Posterior cingulate gyrus (tissue), 11 donors: ENCODE measurements around the gene RUFY1.
A peak's percentile ranks its signal among the peaks of the same experiment; 100 is the strongest.
"Not testable (repeated sequence)": the region's sequence is repeated elsewhere in the genome, so short reads cannot be mapped to it uniquely, and the experiment has no call there.

Experiments
- DNase-seq, 10 donors: peaks; one replicate each; pipeline versions ENCODE4 v3.0.0 to v3.0.0-alpha.2; 2020 to 2021; ENCODE audit warnings: mixed read lengths in 3 of 10
- intact Hi-C: fragments of 100-400 bp; cut with DNase I; formaldehyde crosslinking; loops from one replicate; pipeline ENCODE4 v1.15.1; 2023

The RUFY1 gene

GRCh38 chr5:179619776-179620175, 69.4 kb downstream of the RUFY1 start:
- DNase-seq = no peak
- intact Hi-C loops = loop anchor here (5.0 kb wide), 1 partner anchor 62 kb away; no protein-coding TSS in a partner anchor

GRCh38 chr5:179620293-179620692, 69.9 kb downstream of the RUFY1 start:
- no peak for DNase-seq
- intact Hi-C loops = loop anchor here (5.0 kb wide), 1 partner anchor 63 kb away; no protein-coding TSS in a partner anchor

DNA sequence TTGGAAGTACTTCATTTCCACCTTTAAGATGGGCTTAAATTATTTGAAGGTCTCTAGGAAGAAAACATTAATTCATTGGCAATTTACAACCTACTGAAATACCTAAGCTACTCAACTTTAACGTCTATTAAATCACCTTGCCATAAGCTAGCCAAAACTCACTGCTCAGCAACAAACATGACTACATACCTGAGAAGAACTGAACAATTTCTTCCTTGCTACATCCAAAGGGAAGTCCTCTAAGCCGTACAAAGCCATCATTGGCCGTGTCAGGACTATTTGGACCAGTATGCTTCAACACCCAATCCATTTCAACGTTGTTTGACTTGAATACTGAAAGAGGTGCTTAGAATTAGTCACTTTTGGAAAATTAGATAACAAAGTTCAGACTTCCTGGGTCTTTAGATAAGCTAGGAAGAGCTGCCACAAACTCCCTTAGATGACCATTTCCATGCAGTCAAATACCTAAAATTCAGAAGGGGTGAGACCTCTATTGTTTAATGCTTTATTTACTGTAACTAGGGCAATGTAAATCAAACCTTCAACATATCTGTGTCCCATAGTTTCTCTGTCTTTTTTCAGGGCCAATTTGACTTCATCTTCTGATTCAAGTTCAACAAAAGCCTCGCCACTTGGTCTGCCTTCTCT, 70.5 kb downstream of the RUFY1 start:
- no peak for DNase-seq
- intact Hi-C loops = loop anchor here (5.0 kb wide), 1 partner anchor 64 kb away; no protein-coding TSS in a partner anchor

- peak in 3 of 10 donors; percentile 10 to 35 (median 23) for DNase-seq
- intact Hi-C loops = loop anchor here (5.0 kb wide), 1 partner anchor 64 kb away; no protein-coding TSS in a partner anchor
These were observed 71.3 kb downstream of the RUFY1 start for GRCh38 chr5:179621551-179622214.

DNA sequence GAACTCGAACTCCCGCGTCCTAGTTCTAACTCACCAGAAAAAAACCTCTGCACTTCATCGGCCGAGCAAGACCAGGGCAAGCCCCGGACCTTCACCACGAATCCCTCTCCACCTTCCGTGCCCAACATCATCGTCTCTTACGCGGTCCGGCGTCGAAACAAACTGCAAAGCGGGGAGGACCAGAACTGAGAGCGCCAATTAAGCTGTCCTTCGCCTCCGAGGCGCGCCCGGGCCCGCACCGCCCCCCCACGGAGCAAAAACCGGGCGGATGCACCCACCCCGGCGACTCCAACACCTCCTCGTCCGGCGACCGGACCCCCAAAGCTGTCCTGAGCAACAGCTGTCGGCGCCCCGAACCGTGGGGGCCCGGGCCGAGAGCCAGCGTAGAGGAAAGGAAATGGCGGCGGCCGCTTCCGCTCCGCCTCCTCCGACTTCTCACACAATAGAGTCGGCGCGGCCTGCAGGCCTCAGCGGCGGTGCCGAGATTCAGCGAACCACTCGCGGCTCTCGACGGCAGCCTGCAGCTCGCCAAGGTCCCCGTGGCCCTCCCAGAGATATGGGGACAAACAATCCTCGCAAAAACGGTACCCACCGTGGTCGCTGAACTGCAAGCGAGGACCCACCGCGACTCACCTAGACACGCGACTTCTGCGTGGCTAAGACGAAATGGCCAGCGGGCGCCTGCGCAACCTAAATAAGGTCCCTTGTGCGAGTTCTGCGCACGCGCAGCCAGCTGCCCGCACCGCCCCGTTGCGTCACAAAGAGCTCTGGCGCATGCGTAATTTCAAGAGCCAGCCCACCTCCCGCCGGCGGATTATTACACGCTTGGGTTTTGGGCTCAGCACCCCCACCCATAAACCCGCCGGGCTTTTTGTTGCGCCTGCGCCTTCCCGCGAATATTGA, 72.9 kb downstream of the RUFY1 start, which contains the start of gene HNRNPH1:
TSS of gene HNRNPH1 (minus strand) at position 669 of the 903 bp plus-strand sequence. CDS start at position 131, 538 bp downstream.
- DNase-seq = peak; percentile 96 to 100 (median 97)
- intact Hi-C loops = loop anchor here (5.0 kb wide), 1 partner anchor 66 kb away; no protein-coding TSS in a partner anchor

- intact Hi-C loops = loop anchor here (5.0 kb wide), 1 partner anchor 67 kb away; no protein-coding TSS in a partner anchor
- peak in 3 of 10 donors; percentile 31 to 87 (median 79) for DNase-seq
These were observed 73.8 kb downstream of the RUFY1 start for GRCh38 chr5:179623906-179624741.

- intact Hi-C loops = loop anchor here (5.0 kb wide), 1 partner anchor 68 kb away; no protein-coding TSS in a partner anchor
- DNase-seq = peak in 1 of 10 donors; percentile 62
These were observed 74.5 kb downstream of the RUFY1 start for GRCh38 chr5:179624841-179625271.

GRCh38 chr5:179633501-179634369, 83.4 kb downstream of the RUFY1 start:
- DNase-seq, intact Hi-C loops: not testable (repeated sequence)

GRCh38 chr5:179634370-179635172, 84.2 kb downstream of the RUFY1 start:
- DNase-seq, intact Hi-C loops: not testable (repeated sequence)

- peak in 2 of 10 donors; percentile 15 to 29 for DNase-seq
- intact Hi-C loops = not testable (repeated sequence)
These were observed 88.9 kb downstream of the RUFY1 start for GRCh38 chr5:179639296-179639695.

DNA sequence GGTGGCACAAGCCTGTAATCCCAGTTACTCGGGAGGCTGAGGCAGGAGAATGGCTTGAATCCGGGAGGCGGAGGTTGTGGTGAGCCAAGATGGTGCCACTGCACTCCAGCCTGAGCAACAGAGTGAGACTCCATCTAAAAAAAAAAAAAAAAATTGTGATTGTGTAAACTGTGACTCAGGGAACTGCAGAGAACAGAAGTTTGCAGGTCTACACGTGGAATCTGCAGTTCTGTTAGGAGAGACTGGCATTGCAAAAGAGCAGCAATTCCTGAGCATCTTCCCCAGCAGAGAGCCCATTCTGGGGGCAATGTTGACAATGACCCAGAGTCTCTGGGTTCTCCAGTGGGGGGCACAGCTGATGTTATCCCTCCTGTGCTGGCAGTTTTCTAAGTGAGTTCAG, 91.4 kb downstream of the RUFY1 start:
- intact Hi-C loops, DNase-seq: not testable (repeated sequence)

GRCh38 chr5:179642626-179643025, 92.3 kb downstream of the RUFY1 start:
- intact Hi-C loops = not testable (repeated sequence)
- peak in 1 of 10 donors; percentile 37 for DNase-seq

- peak in 2 of 10 donors; percentile 37 to 60 for DNase-seq
- intact Hi-C loops = not testable (repeated sequence)
These were observed 93.0 kb downstream of the RUFY1 start for GRCh38 chr5:179643141-179643920.

DNA sequence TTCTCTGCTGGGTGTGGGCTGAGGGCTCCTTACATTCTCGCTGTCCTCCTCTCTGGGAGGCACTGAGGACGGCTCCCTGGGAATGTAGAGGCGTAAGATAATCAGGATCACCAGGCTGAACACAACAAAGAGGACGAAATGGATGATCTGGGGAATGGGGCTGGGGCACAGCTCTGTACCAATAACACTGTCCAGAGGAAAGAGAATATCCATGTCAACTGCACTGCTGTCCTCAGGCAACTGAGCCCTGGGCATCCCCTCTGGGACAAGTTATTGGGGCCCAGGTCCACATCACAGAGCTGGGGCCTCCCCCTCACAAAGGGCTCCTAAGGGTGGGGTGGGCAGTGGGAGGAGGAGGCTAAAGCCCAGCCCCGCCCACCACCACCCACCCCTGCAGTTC, 94.4 kb downstream of the RUFY1 start:
- intact Hi-C loops = not testable (repeated sequence)
- peak in 3 of 10 donors; percentile 35 to 54 (median 53) for DNase-seq

- DNase-seq = no peak
These were observed 98.1 kb downstream of the RUFY1 start for GRCh38 chr5:179648410-179648809.

GRCh38 chr5:179649166-179649703, 98.9 kb downstream of the RUFY1 start:
- intact Hi-C loops, DNase-seq: not testable (repeated sequence)

More at GRCh38 chr5:179648410-179648809, 98.1 kb downstream of the RUFY1 start:
- intact Hi-C loops = no loop called here
